PC-3 (cell line): ENCODE data around the gene C5orf63. TPM values are rescaled to one million over a fixed set of nuclear protein-coding genes. Genes with fewer than 3 reads are reported as not detected.

Experiments
- ATAC-seq: fragments of 200-7000 bp; cut with Tn5 transposase; 2 replicates; pipeline ENCODE4 v1.9.1; 2020; ENCODE audit warnings: mild to moderate bottlenecking, moderate library complexity
- BruUV-seq: library from RNA; stranded (reverse); fragments of 400-500 nt; replicated peaks from 2 replicates; lab custom pipeline; 2021; lab: Mats Ljungman, UMichigan
- CTCF ChIA-PET: fragments of 300-600 bp; sonication (Branson Sonifier 250); formaldehyde crosslinking; loops from one replicate; lab custom pipeline; 2022; ENCODE audit warnings: antibody characterized with exemption; lab: Charles Lee
- POLR2A ChIA-PET: fragments of 300-600 bp; sonication (Branson Sonifier 250); formaldehyde crosslinking; loops from one replicate; lab custom pipeline; 2022; ENCODE audit warnings: antibody characterized with exemption; ENCODE audit not compliant: unreplicated experiment; lab: Charles Lee
- DNase-seq: peaks from one replicate; pipeline ENCODE4 v3.0.0-alpha.2; 2015
- H2AFZ ChIP-seq: fragments of 300-600 bp; sonication (generic); 2 replicates; pipeline ENCODE4 v1.6.0; 2016; ENCODE audit warnings: antibody characterized with exemption, low read length
- H3F3A ChIP-seq: fragments of 300-600 bp; sonication (generic); one replicate; pipeline ENCODE4 v1.6.0; 2017; ENCODE audit warnings: antibody characterized with exemption, low read length, control low read depth, mild to moderate bottlenecking; ENCODE audit not compliant: unreplicated experiment
- H3K27ac ChIP-seq: fragments of 300-600 bp; sonication (generic); 2 replicates; pipeline ENCODE4 v1.5.1; 2016; ENCODE audit warnings: mild to moderate bottlenecking, low read length
- H3K27me3 ChIP-seq: fragments of 300-600 bp; sonication (generic); 2 replicates; pipeline ENCODE4 v1.6.1; 2016; ENCODE audit warnings: low read length, mixed read lengths
- H3K36me3 ChIP-seq: fragments of 300-600 bp; sonication (generic); 2 replicates; pipeline ENCODE4 v1.6.1; 2016; ENCODE audit warnings: low read depth, mixed run types, low read length, mixed read lengths
- H3K4me1 ChIP-seq: fragments of 300-600 bp; sonication (generic); 2 replicates; pipeline ENCODE4 v1.5.1; 2016; ENCODE audit warnings: low read length; ENCODE audit not compliant: insufficient read depth
- H3K4me2 ChIP-seq: fragments of 300-600 bp; sonication (generic); 2 replicates; pipeline ENCODE4 v1.6.0; 2016; ENCODE audit warnings: low read length
- H3K4me3 ChIP-seq: fragments of 300-600 bp; sonication (generic); 2 replicates; pipeline ENCODE4 v1.5.1; 2016; ENCODE audit warnings: mild to moderate bottlenecking, low read length, mixed read lengths
- H3K79me2 ChIP-seq: fragments of 300-600 bp; sonication (generic); 2 replicates; pipeline ENCODE4 v1.6.1; 2017; ENCODE audit warnings: low read length, mixed read lengths
- H3K9ac ChIP-seq: fragments of 300-600 bp; sonication (generic); 2 replicates; pipeline ENCODE4 v1.6.0; 2016; ENCODE audit warnings: mild to moderate bottlenecking, low read length
- H3K9me2 ChIP-seq: fragments of 300-600 bp; sonication (generic); replicated peaks from 2 replicates; pipeline ENCODE4 v1.6.1; 2016; ENCODE audit warnings: mixed run types, low read length, mixed read lengths
- H3K9me3 ChIP-seq: fragments of 300-600 bp; sonication (generic); 2 replicates; pipeline ENCODE4 v1.6.1; 2016; ENCODE audit warnings: low read length, mixed read lengths
- H4K20me1 ChIP-seq: fragments of 300-600 bp; sonication (generic); 2 replicates; pipeline ENCODE4 v1.6.1; 2016; ENCODE audit warnings: low read length, mixed read lengths
- EZH2 ChIP-seq: fragments of 300-600 bp; sonication (generic); IDR thresholded peaks from one replicate; pipeline ENCODE4 v1.6.1; 2017; ENCODE audit warnings: antibody characterized with exemption, mild to moderate bottlenecking, low read length; ENCODE audit not compliant: unreplicated experiment
- EZH2phosphoT487 ChIP-seq: fragments of 300-600 bp; sonication (generic); IDR thresholded peaks from 2 replicates; pipeline ENCODE4 v1.6.1; 2018; ENCODE audit warnings: mild to moderate bottlenecking, antibody characterized with exemption, low read length, borderline replicate concordance
- intact Hi-C: fragments of 100-400 bp; cut with micrococcal nuclease; formaldehyde crosslinking; loops from 2 replicates; pipeline ENCODE4 v1.9.0; 2023
- total RNA-seq: library from RNA; depleted of rRNA; stranded (reverse); fragments of >200 nt; gene quantifications from 2 replicates; pipeline ENCODE4 v1.2.3, GENCODE V29; 2014
- TF ChIP-seq, protein P1 (sequence below): fragments of 300-600 bp; sonication (generic); conservative IDR thresholded peaks from 2 replicates; pipeline ENCODE4 v1.5.1; 2017; ENCODE audit warnings: antibody characterized with exemption, low read depth, mild to moderate bottlenecking, low read length

C5orf63 gene
- total RNA-seq, 1 experiment from 2014 or later: 3.7 TPM

GRCh38 chr5:127028822-127029457 is 44.4 kb downstream of the C5orf63 start:
- no peaks in the 10 kb centered on the region for H3K79me2 ChIP-seq
- no TSS peak for BruUV-seq
- H3F3A ChIP-seq: no peaks in the 10 kb centered on the region
- H3K4me1 ChIP-seq: peaks cover 19% of the 10 kb centered on the region
- 0 out of 2 replicates have a peak overlapping the region, but pooled peaks have one; percentile 99 for H2AFZ ChIP-seq
- no peak overlapping the region for H3K9ac ChIP-seq
- peak; percentile 13 for ATAC-seq
- peak; percentile 32 for DNase-seq
- H3K4me2 ChIP-seq: peak overlapping the region; percentile 100
- H3K27me3 ChIP-seq: no peaks in the 10 kb centered on the region
- H3K36me3 ChIP-seq: no peaks in the 10 kb centered on the region
- no peaks in the 10 kb centered on the region for H3K9me3 ChIP-seq
- TF ChIP-seq EZH2phosphoT487: no peak
- ChIA-PET CTCF (no interaction called here), POLR2A (interaction anchor here (0.6 kb wide), 2 partner anchors 199 to 253 kb away, joined by 7 to 9 read pairs; no protein-coding TSS in a partner anchor)
- H3K9me2 ChIP-seq: no peaks in the 10 kb centered on the region
- intact Hi-C loops: loop anchor here (2.0 to 5.0 kb wide), 3 partner anchors 68 to 182 kb away; no protein-coding TSS in a partner anchor
- H4K20me1 ChIP-seq: no peaks in the 10 kb centered on the region
- H3K4me3 ChIP-seq: peak overlapping the region; percentile 91
- H3K27ac ChIP-seq: no peak overlapping the region

- H3K36me3 ChIP-seq: no peaks in the 10 kb centered on the region
- no peaks in the 10 kb centered on the region for H3K27me3 ChIP-seq
- DNase-seq (no peak), ATAC-seq (no peak)
- H2AFZ ChIP-seq: no peak overlapping the region
- POLR2A ChIA-PET: no interaction called here
- no TSS peak for BruUV-seq
- H3K9me2 ChIP-seq: no peaks in the 10 kb centered on the region
- H3K9ac ChIP-seq: no peak overlapping the region
- no peak overlapping the region for H3K4me2 ChIP-seq
- intact Hi-C loops: loop anchor here (5.0 kb wide), 2 partner anchors 160 to 180 kb away; no protein-coding TSS in a partner anchor
- H3K27ac ChIP-seq: no peak overlapping the region
- H3F3A ChIP-seq: no peaks in the 10 kb centered on the region
- peaks cover 19% of the 10 kb centered on the region for H3K4me1 ChIP-seq
- H3K9me3 ChIP-seq: no peaks in the 10 kb centered on the region
- TF ChIP-seq EZH2 (no peak), EZH2phosphoT487 (no peak)
- TF ChIP-seq, protein P1, sequence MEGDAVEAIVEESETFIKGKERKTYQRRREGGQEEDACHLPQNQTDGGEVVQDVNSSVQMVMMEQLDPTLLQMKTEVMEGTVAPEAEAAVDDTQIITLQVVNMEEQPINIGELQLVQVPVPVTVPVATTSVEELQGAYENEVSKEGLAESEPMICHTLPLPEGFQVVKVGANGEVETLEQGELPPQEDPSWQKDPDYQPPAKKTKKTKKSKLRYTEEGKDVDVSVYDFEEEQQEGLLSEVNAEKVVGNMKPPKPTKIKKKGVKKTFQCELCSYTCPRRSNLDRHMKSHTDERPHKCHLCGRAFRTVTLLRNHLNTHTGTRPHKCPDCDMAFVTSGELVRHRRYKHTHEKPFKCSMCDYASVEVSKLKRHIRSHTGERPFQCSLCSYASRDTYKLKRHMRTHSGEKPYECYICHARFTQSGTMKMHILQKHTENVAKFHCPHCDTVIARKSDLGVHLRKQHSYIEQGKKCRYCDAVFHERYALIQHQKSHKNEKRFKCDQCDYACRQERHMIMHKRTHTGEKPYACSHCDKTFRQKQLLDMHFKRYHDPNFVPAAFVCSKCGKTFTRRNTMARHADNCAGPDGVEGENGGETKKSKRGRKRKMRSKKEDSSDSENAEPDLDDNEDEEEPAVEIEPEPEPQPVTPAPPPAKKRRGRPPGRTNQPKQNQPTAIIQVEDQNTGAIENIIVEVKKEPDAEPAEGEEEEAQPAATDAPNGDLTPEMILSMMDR: no peak
- no peaks in the 10 kb centered on the region for H4K20me1 ChIP-seq
- no peak overlapping the region for H3K4me3 ChIP-seq
- H3K79me2 ChIP-seq: no peaks in the 10 kb centered on the region
- CTCF ChIA-PET: no interaction called here
Observed at GRCh38 chr5:127027539-127027938, 45.8 kb downstream of the C5orf63 start.

- Histone ChIP-seq H3K4me3 (no peak overlapping the region), H4K20me1 (no peaks in the 10 kb centered on the region), H3K9me3 (no peaks in the 10 kb centered on the region), H3K4me2 (no peak overlapping the region), H2AFZ (no peak overlapping the region), H3K27me3 (no peaks in the 10 kb centered on the region), H3K27ac (no peak overlapping the region), H3K9me2 (no peaks in the 10 kb centered on the region), H3K4me1 (peaks cover 19% of the 10 kb centered on the region), H3K36me3 (no peaks in the 10 kb centered on the region), H3F3A (no peaks in the 10 kb centered on the region), H3K79me2 (no peaks in the 10 kb centered on the region), H3K9ac (no peak overlapping the region)
- no TSS peak for BruUV-seq
- ChIA-PET CTCF (interaction anchor here (0.7 kb wide), 1 partner anchor 42 kb away, joined by 4 read pairs; no protein-coding TSS in a partner anchor), POLR2A (interaction anchor here (0.6 kb wide), 1 partner anchor 248 kb away, joined by 3 read pairs; no protein-coding TSS in a partner anchor)
- intact Hi-C loops: loop anchor here (5.0 kb wide), 2 partner anchors 159 to 179 kb away; no protein-coding TSS in a partner anchor
- no peak for DNase-seq
- TF ChIP-seq, protein P1: no peak
- no peak for TF ChIP-seq EZH2phosphoT487
- no peak for TF ChIP-seq EZH2
- no peak for ATAC-seq
Observed at GRCh38 chr5:127026166-127026565, 47.1 kb downstream of the C5orf63 start.
